ENCODE results near the gene TAF4.

The TAF4 gene

DNA sequence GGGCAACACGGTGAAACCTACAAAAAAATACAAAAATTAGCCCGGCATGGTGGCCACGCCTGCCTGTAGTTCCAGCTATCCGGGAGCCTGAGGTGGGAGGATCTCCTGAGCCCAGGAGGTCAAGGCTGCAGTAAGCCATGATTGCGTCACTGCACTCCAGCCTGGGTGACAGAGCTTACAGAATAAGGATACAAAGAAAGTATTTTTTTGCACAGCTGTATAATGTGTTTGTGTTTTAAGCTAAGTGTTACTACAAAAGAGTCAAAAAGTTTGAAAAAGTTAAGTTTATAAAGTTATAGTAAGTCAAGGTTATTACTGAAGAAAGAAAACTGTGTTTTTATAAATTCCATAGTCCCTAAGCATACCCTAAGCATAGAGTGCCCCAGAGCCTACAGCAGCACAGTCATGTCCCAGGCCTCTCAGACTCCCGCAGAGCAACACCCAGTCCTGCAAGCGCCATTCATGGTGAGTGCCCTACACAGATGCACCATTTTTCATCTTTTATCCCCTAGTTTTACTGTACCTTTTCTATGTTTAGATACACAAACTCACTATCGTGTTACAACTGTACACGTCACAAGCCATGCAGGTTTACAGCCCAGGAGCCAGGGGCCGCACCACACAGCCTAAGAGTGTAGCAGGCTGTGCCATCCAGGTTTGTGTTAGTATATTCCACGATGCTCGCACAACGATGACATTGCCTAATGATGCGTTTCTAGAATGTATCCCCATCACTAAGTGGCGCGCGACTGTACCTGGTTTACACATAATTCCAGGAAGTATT, 22.4 kb downstream of the TAF4 start:
- DNase-seq, result peak; percentile 24

DNA sequence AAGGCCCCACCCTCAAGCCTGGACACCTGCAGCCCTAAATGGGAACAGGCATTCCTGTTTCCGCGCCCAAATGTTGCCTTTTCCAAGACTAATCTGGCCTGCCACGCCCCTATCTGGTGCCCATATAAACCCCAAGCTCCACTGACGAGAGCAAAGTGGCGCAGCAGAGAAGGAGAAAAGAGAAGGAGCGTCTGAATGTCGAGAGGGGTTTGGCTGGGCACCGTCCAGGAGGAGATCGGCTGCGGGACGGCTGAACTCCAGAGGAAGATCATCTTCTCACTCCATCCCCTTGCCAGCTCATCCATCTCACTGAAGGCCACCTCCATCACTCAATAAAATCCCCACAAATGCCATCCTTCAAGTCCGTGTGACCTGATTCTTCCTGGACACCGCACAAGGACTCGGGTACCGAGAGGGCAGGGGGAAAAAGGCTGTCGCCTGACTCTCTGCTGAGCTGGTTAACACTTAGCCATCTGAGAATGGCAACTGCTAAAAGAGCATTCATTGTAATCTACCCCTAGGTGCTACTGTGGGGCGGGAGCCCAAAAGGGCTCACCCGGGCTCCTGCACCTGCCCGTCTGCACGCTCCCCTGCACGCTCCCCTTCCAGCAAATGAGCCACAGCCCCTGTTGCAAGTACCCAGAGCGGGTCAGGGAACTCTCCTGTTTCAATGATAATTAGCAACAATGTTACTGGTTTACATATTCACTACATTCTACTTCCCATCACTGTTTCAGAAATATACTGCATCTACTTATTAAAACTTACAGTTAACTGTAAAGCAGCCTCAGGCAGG, 23.5 kb downstream of the TAF4 start:
- no peak for DNase-seq

DNA sequence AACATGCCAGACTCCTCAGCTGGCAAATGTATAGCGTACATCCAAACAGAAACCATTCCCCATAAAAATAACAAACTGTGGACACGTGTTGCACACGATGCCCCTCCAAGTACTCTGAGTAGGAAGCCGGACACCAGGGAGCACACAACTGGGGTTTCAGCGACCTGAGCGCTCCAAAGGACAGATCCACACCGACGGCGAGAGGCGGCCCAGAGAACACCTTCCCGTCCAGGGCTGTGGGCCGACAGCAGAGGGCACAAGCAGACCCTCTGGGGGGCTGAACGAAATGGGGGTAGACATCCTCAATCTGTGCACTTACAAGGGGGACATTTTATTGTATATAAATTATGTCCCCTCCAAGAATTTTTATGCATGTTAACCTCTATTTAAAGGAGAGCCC, 24.7 kb downstream of the TAF4 start:
- DNase-seq, result no peak

DNA sequence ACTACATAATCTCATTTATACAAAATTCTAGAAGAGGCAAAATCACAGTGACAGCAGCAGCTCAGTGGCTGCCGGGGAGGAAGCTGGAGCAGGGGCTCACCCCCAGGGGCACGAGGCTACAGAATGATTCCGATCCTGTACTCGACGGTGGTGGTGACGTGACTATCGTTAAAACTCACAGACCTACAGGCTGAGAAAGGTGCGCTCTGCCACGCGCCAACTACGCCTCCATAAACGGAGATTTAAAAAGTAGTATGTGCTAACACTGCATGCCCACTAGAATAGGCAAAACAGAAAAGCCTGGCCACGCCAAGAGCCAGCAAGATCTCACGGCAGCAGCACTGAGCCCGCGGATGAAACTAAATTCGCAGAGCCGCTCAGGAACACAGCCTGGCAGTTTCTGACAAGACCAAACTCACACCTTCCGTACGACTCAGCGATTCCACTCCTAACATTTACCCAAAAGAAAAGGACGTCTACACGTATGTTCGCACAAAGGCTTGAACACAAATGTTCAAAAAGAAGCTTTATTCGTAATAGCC, 25.2 kb downstream of the TAF4 start:
- no peak for DNase-seq

DNA sequence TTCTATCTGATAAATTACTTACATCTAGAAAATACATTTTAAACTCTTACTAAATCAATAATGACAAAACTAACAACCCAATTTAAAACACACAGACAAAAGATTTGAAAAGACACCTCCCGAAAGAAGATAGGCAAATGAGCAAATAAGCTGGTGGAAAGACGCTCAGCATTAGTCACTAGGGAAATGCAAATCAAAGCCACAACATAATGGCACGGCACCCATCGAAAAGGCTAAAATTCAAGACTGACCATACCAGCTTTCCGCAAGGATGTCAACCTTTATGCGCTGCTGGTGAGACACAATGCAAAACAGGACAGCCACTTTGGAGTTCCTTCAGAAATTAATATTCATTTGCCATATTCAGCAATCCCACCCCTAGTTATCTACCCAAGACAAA, 25.9 kb downstream of the TAF4 start:
- no peak for DNase-seq

DNA sequence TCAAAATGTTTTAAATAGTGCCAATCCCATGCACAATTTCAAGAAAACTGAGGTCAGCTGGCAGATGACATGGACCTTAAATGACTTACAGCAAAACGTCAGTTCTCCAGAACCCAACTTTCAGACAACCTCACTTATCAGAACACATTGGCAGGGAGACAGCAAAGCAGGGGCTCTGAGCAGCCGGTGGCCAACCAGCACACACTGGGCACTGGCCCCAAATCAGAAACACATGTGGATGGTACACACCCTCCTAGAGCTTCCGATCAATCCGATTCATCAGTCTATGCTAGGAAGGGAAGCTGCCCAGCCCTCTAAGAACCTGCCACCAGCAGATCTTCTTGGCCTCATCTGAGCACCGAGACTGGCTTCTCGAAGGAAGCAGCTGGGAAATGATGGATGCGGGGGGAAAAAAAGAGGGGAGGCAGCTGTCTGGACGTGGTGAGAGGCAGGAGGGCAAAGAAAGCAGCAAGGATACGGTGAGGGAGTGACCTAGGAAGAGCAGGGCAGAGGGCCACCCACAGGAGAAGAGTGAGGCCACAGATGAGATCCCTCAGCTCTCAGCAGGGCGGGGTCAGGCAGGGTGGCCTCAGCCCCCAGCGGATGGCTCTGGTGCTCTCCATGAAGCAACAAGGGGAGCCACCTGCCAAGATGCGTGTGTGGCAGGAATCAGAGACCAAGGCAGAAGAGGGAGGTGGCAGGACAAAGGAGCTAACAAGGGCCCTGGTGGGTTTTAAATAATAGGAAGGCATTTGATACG, 32.9 kb downstream of the TAF4 start:
- peak; percentile 12 for DNase-seq

DNA sequence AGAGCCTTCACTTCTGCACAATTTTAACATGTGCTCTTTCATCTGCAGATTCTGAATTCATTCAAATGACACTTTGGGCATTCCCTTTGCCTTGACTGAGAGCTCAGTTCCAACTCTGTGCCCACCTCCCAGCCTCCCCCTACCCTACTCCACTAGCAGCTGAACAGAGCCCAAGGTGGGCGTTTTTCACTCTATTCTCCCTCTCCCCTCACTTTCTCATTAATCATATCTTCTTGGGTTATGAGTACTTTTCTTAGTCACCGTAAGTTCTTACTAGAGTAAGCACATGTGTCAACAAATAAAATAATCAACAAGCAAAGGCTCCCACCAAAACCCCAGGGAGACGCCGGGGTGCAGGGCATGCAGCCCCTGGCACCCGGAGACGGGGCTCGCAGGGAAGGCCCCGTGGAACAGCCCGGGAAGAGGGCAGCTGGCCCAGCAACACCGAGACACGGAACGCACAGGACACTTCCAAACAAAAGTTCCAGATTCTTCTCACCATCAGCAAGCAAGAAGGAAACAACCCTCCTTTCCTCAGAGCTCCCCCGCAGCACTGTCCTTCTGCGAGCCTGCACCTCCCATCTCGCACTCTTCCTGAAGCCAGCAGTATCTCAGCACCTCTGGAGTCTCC, 34.1 kb downstream of the TAF4 start:
- no peak for DNase-seq

DNA sequence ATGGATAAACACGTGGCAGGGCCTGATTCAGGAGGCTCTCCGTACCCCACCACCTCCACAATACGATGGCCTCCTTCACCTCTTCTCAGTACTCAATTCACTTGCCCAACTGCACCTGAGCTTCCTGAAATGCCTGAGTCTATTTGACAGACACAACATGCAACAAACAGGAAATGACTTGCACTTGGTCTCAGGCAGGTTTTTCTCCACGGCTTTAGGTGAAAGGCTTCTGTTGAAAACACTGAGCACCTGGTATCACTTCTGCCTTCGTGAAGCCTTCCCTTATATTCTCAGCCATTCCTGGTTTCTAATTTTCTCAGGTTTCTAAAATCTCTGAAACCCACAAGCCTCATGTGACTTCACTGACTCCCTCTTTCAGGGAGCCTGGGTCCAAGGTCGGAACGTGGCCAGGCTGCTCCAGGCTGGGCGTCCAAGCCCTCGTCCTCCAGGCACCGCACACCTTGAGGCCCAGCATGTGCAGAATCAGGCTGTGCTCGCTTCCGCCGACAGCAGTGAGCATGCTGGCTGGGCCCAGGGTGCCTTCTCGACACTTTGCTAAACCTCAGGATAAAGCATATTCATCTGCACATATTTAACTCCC, 34.7 kb downstream of the TAF4 start:
- no peak for DNase-seq

DNA sequence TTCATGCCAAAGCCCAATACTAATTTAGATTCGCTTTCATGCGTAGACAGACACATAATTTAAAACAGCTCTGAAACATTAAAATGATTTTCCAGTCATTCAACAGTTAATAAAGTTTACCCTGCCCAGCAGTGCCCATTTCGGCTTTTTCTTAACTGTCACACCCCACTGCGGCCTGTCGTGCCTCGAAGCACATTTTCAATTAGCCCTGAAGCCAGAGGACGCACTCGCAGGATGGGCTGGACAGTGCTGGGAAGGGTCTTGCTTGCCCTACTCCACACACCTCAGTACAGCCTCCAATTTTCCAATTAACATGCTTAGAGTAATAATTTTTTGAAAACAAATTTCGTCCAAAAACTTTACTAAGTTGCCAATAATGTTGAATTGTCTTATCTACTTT, 35.3 kb downstream of the TAF4 start:
- no peak for DNase-seq

DNA sequence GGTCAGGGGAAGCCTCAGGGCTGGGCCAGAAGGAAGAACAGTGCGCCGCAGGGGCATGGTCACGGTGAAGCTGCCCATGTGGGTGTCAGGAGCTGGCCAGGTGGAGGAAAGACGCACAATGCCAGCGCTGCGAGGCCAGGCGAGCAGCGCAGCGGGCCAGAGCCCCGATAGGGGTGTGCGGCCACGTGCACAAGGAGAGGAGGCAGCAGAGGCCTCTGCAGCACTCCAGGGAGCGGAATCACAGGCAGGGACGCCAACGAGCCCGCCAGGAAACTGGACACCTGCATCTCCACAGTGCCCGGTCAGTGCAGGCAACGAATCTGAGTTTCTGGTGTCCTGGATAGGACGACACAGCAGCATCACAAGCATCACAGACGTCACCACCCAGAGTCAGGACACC, 35.7 kb downstream of the TAF4 start:
- no peak for DNase-seq

DNA sequence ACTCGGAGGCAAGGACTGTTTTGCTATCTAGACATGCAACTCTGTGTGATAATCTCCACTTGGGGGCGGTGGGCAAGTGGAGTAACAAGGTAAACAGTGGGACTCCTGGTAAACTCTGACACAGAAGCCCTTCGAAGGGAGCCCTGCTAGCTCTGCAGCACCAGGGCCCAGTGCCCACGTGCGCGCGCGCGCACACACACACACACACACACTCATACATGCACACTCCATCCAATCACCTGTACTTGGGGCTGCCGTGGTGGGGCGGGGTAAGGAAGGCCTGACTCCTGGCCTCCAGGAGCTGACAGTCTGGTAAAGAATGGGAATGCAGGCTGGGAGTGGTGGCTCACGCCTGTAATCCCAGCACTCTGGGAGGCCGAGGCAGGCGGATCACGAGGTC, 36.4 kb downstream of the TAF4 start:
- DNase-seq, result no peak

DNA sequence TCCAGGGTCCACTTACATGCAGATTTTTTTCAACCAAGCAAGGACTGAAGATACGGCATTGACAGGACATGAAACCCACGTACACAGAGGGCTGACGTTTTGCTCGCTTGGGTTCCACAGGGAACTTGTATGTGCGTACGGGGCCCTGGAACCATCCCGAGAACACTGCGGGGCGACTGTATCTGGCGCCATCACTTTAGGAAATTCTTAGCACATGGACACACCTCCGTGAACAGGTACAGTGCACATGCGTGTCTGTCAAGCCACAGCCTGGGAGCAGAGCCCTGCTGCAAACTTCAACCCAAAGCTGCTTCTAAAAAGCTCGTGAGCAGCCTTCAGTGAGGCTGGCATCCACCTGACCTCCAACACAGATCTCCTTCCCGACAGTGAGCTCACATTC, 37.3 kb downstream of the TAF4 start:
- DNase-seq, result no peak

DNA sequence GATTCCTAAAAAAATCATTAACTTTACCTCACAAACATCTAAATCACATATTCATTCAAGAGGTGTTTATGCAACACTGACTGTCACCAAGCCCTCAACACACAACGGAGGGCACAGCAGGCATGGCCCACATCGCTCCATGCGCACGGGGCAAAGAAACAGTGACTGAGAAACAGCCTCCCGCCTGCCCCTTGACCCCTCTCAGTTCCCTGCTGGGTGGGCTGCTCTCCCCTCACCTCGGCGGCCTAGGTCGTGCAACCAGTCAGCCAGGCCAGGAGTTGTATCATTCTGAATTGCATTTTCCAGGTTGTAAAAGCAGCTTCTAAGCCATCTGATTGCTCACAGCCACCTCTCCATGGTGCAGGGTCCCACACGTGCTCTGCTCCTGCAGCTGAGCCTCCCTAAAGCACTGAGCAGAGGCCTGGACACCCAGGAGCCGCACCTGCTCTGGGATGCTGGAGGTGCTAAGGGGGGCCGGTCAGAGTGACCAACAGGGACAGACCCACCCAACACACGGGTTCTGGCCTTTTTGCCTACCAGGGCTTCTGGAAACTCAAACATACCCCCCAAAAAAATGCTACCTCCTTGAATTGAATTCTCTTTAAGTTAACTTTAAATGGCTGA, 37.9 kb downstream of the TAF4 start:
- DNase-seq, result no peak

DNA sequence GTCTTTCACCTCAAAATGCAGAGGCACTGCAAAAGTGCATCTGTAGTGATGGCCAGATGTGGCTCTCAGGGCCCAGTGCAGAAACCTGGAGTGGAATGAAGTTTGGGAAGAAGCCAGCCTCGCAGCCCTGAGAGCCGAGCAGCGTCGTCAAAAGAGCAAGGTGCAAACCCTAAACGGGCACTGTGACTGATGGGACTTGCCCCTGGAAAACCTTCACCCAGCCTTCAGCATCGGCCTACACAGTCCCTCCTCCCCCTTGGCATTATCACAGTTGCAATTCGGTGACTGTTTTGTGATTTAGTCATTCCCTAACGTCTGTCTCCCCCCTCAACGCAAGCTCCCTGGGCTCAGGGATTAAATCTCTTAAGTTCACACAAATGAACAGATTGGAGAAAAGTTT, 38.6 kb downstream of the TAF4 start:
- no peak for DNase-seq

DNA sequence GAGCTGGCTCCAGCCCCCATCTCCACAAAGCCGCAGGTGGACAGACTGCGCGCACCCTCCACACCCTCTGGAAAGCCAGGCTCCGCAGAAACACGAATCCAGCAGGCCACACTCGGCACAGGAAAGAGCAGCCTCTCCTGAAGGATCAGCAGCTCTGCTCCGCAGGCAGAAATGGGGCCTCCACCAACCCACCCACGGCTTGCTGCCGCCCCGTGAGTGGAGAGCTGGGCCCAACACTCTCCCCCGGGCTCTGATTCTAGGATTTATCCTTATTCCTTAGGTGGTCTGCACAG, 39.2 kb downstream of the TAF4 start:
- no peak for DNase-seq

DNA sequence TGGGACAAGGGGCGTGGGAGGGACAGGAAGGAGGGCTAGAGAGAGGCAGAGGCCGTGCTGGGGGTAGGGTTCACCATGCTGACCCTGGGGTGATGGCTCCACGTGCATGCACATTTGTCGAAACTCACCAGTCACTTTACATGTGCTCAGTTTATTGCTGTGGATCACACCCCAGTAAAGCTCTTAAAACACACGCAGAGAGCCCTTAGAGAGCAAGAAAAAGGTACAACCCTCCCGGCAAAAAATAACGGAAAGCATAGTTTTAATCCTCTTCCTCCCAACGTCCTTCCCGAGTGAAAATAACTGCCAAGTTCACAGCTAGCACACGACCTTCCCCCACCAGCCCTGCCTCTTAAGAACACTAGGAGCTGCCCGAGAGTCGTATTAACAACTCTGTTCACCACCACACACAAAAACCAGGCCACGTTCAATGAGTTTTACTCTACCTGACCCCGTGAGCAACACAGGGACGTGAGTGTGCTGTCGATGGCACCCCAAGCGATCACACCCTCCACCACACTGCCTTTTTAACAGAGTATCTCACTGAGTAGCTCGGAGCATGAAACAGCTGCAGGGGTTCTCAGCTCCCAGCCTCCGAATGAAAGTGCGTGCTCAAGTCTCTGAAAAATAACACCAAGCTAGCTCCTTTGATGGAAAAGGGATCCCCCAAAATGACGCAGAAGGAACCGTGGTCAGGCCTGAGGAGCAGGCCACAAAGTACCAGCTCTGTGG, 39.7 kb downstream of the TAF4 start:
- DNase-seq, result peak; percentile 93

DNA sequence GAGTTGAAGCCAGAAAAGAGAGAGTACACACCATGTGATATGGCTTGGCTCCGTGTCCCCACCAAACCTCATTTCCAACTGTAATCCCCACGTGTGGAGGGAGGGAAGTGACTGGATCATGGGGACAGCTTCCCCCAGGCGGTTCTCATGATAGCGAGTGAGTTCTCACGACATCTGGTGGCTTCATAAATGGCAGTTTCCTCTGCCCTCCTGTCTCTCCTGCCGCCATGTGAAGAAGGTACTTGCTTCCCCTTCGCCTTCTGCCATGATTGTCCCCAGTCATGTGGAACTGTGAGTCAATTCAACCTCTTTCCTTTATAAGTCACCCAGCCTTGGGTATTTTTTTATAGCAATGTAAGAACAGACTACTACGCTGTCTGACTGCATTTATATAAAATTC, 40.3 kb downstream of the TAF4 start:
- DNase-seq, result peak; percentile 75

DNA sequence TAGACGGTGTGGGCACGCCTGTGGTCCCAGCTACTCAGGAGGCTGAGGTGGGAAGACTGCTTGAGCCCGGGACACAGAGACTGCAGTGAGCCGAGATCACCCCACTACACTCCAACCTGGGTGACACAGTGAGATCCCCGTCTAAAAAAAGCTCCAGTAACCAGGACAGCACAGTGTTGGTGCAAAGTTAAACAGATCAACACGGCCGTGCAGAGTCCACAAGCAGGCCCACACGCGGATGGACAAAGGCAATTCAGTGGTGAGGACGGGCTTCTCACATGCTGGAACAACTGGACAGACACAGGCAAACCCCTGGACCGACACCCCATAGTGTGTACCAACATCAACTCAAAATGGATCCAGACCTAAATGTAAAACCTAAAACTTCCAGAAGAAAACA, 41.7 kb downstream of the TAF4 start:
- no peak for DNase-seq

DNA sequence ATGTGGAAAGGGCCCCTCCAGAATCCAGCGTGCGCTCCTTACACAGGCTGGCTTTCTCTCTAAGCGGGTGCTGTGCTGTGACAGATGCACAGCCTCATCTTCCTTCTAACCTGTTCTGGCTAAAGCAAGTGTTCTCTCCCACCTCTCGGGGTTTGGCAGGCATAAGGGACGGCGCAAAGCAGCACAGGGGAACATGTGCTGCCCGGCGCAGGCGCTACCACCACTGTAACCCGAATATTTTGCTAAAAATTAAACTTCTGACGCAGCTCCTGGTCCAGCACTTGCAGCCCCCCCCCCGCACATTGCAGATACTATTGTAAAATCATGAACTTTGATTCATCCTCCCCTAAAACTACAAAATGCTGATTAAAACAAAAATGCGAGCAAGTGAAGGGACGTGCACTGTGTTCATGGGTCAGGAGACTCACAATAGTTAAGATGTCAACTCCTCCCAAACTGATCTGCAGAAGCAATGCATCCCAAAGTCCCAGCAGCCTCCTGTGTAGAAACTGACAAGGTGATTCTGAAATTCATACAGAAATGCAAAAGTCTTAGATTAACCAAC, 43.0 kb downstream of the TAF4 start:
- DNase-seq, result no peak

DNA sequence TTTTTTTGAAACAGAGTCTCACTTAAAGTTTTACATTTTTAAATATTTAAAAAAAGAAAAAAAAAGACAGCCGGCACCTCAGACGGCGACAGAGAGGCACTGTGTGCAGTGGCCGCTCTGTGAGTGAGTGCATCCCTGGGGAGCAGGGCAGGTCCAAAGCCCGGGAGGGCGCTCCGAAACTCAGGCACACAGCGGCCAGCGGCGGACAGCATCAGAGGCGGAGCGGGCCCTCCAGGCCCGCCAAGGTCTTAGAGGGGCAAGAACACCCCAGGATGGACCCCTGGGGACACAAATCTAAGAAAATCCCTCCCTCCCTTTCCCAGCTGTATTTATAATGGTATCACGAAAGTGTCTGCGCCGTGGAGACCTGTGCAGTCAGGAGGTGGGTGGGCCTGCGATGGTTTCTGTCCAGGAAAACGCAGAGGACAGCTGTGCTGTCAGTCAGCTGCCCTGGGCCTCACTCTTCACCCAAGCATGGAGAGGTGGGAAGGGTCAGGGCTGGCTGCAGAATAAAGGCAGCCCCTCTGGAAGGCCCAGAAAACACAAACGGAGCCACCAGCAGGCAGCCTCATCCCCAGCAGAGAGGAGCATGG, 43.8 kb downstream of the TAF4 start:
- no peak for DNase-seq

All from MV-4-11 (cell line).